GM21360 (cell line): ENCODE measurements around the gene TRIM42.

ENCODE experiments used
- ATAC-seq: cut with Tn5 transposase; IDR thresholded peaks from one replicate; pipeline ENCODE4 v1.9.1; 2021; ENCODE audit warnings: mild to moderate bottlenecking, moderate library complexity; ENCODE audit not compliant: unreplicated experiment

Gene TRIM42

GRCh38 chr3:140677764-140678163 lies at the start of gene TRIM42:
Gene TRIM42, plus strand, starts transcription at chr3:140678064. Its CDS starts 166 bp downstream, at chr3:140678230.
- no peak for ATAC-seq

GRCh38 chr3:140628606-140629005 lies 49.3 kb upstream of the TRIM42 start:
- ATAC-seq = no peak

- no peak for ATAC-seq
Observed at GRCh38 chr3:140629357-140630137, 48.3 kb upstream of the TRIM42 start.

- no peak for ATAC-seq
Observed at GRCh38 chr3:140630366-140630765, 47.5 kb upstream of the TRIM42 start.

GRCh38 chr3:140630866-140631265 lies 47.0 kb upstream of the TRIM42 start:
- ATAC-seq = no peak

GRCh38 chr3:140635276-140635675 lies 42.6 kb upstream of the TRIM42 start:
- ATAC-seq = no peak

GRCh38 chr3:140636406-140637138 lies 41.3 kb upstream of the TRIM42 start:
- no peak for ATAC-seq

GRCh38 chr3:140651287-140651686 lies 26.6 kb upstream of the TRIM42 start:
- no peak for ATAC-seq

- no peak for ATAC-seq
Observed at GRCh38 chr3:140655678-140656077, 22.2 kb upstream of the TRIM42 start.

GRCh38 chr3:140664111-140664510 lies 13.8 kb upstream of the TRIM42 start:
- no peak for ATAC-seq

- no peak for ATAC-seq
Observed at GRCh38 chr3:140682586-140682985, 4.7 kb downstream of the TRIM42 start.

- no peak for ATAC-seq
Observed at GRCh38 chr3:140686128-140686527, 8.3 kb downstream of the TRIM42 start.

- no peak for ATAC-seq
Observed at GRCh38 chr3:140686948-140687347, 9.1 kb downstream of the TRIM42 start.

- no peak for ATAC-seq
Observed at GRCh38 chr3:140695361-140696061, 17.6 kb downstream of the TRIM42 start.

GRCh38 chr3:140699516-140700231 lies 21.8 kb downstream of the TRIM42 start:
- ATAC-seq = no peak

GRCh38 chr3:140702281-140702680 lies 24.4 kb downstream of the TRIM42 start:
- no peak for ATAC-seq

- ATAC-seq = no peak
Observed at GRCh38 chr3:140703496-140703895, 25.6 kb downstream of the TRIM42 start.

GRCh38 chr3:140704733-140705132 lies 26.9 kb downstream of the TRIM42 start:
- no peak for ATAC-seq

- ATAC-seq = no peak
Observed at GRCh38 chr3:140705954-140706353, 28.1 kb downstream of the TRIM42 start.

GRCh38 chr3:140706360-140706759 lies 28.5 kb downstream of the TRIM42 start:
- ATAC-seq = no peak

GRCh38 chr3:140708815-140709214 lies 31.0 kb downstream of the TRIM42 start:
- no peak for ATAC-seq
